ENCODE measurements around the gene KIF2B.

The KIF2B gene

DNA sequence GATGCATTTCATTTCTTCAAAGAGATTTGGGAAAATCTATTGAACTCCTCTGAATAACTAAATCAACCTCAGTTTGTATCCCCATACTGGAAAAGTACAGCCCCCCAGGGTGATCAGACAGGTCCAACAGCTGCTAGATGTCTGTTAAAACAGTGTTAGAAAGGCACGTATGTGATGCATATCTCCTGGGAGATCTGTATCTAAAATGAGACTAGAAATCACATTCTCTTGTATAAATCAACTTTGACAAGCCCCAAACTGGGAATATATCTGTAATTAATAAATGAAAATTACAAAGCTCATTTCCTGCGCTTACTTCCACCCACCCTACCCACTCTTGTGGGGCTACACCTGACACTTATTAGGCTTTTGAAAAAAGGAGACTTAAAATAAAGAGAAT is 3.8 kb upstream of the KIF2B start:
- no peak for TF ChIP-seq ZBTB7A (IDR thresholded peaks at IDR 0.05; ENCODE audit: low read depth)
- TF ChIP-seq YY1 (IDR thresholded peaks at IDR 0.05; ENCODE audit: low read depth): no peak
- TF ChIP-seq MAX (IDR thresholded peaks at IDR 0.05): no peak
- no peak for TF ChIP-seq CREB1 (IDR thresholded peaks at IDR 0.05; ENCODE audit: low read depth)
- no peak for TF ChIP-seq CEBPB (IDR thresholded peaks at IDR 0.05)
- no peak for TF ChIP-seq NFIC (IDR thresholded peaks at IDR 0.05)
- TF ChIP-seq EGR1 (IDR thresholded peaks at IDR 0.05): no peak
- no peak for TF ChIP-seq USF1 (IDR thresholded peaks at IDR 0.05)
- no peak for TF ChIP-seq RAD21 (IDR thresholded peaks at IDR 0.05; ENCODE audit: low read depth)
- no peak for TF ChIP-seq EP300 (IDR thresholded peaks at IDR 0.05; ENCODE audit: borderline replicate concordance)
- TF ChIP-seq TCF12 (IDR thresholded peaks at IDR 0.05; ENCODE audit: low read depth): no peak
- no peak for TF ChIP-seq FOXM1 (IDR thresholded peaks at IDR 0.05; ENCODE audit: borderline replicate concordance, low read depth)
- TF ChIP-seq TAF1 (IDR thresholded peaks at IDR 0.05; ENCODE audit: low read depth): no peak
- TF ChIP-seq, protein P1, sequence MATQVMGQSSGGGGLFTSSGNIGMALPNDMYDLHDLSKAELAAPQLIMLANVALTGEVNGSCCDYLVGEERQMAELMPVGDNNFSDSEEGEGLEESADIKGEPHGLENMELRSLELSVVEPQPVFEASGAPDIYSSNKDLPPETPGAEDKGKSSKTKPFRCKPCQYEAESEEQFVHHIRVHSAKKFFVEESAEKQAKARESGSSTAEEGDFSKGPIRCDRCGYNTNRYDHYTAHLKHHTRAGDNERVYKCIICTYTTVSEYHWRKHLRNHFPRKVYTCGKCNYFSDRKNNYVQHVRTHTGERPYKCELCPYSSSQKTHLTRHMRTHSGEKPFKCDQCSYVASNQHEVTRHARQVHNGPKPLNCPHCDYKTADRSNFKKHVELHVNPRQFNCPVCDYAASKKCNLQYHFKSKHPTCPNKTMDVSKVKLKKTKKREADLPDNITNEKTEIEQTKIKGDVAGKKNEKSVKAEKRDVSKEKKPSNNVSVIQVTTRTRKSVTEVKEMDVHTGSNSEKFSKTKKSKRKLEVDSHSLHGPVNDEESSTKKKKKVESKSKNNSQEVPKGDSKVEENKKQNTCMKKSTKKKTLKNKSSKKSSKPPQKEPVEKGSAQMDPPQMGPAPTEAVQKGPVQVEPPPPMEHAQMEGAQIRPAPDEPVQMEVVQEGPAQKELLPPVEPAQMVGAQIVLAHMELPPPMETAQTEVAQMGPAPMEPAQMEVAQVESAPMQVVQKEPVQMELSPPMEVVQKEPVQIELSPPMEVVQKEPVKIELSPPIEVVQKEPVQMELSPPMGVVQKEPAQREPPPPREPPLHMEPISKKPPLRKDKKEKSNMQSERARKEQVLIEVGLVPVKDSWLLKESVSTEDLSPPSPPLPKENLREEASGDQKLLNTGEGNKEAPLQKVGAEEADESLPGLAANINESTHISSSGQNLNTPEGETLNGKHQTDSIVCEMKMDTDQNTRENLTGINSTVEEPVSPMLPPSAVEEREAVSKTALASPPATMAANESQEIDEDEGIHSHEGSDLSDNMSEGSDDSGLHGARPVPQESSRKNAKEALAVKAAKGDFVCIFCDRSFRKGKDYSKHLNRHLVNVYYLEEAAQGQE (IDR thresholded peaks at IDR 0.05; ENCODE audit: low read depth): no peak
- TF ChIP-seq TEAD4 (IDR thresholded peaks at IDR 0.05): no peak

GRCh38 chr17:53819956-53820355 is 2.8 kb upstream of the KIF2B start:
- no peak for TF ChIP-seq YY1 (IDR thresholded peaks at IDR 0.05; ENCODE audit: low read depth)
- no peak for TF ChIP-seq CREB1 (IDR thresholded peaks at IDR 0.05; ENCODE audit: low read depth)
- no peak for TF ChIP-seq EGR1 (IDR thresholded peaks at IDR 0.05)
- no peak for TF ChIP-seq TEAD4 (IDR thresholded peaks at IDR 0.05)
- TF ChIP-seq EP300 (IDR thresholded peaks at IDR 0.05; ENCODE audit: borderline replicate concordance): no peak
- TF ChIP-seq CEBPB (IDR thresholded peaks at IDR 0.05): no peak
- TF ChIP-seq MAX (IDR thresholded peaks at IDR 0.05): no peak
- TF ChIP-seq TAF1 (IDR thresholded peaks at IDR 0.05; ENCODE audit: low read depth): no peak
- no peak for TF ChIP-seq TCF12 (IDR thresholded peaks at IDR 0.05; ENCODE audit: low read depth)
- no peak for TF ChIP-seq FOXM1 (IDR thresholded peaks at IDR 0.05; ENCODE audit: borderline replicate concordance, low read depth)
- TF ChIP-seq, protein P1 (IDR thresholded peaks at IDR 0.05; ENCODE audit: low read depth): no peak
- no peak for TF ChIP-seq USF1 (IDR thresholded peaks at IDR 0.05)

- TF ChIP-seq USF1 (IDR thresholded peaks at IDR 0.05) (no peak), CREB1 (IDR thresholded peaks at IDR 0.05; ENCODE audit: low read depth) (no peak), TCF12 (IDR thresholded peaks at IDR 0.05; ENCODE audit: low read depth) (no peak), TAF1 (IDR thresholded peaks at IDR 0.05; ENCODE audit: low read depth) (no peak), CEBPB (IDR thresholded peaks at IDR 0.05) (no peak), NFIC (IDR thresholded peaks at IDR 0.05) (no peak), MAX (IDR thresholded peaks at IDR 0.05) (no peak), TEAD4 (IDR thresholded peaks at IDR 0.05) (no peak), EP300 (IDR thresholded peaks at IDR 0.05; ENCODE audit: borderline replicate concordance) (no peak), ZBTB7A (IDR thresholded peaks at IDR 0.05; ENCODE audit: low read depth) (no peak)
- TF ChIP-seq, protein P1 (IDR thresholded peaks at IDR 0.05; ENCODE audit: low read depth): no peak
These were observed 769 bp downstream of the KIF2B start for GRCh38 chr17:53823341-53824050.

All from Ishikawa (cell line).